HepG2 (cell line): ENCODE measurements around the gene NPTXR. TPM values are rescaled to one million over a fixed set of nuclear protein-coding genes. Genes with fewer than 3 reads are reported as not detected.

ENCODE experiments used
- ATAD3A ChIP-seq: sonication (generic); formaldehyde crosslinking; IDR thresholded peaks from 2 replicates; pipeline ENCODE4 v1.4.0; 2020; ENCODE audit warnings: missing genetic modification reagents
- CBX2 ChIP-seq, 2 experiments: fragments of 200-600 bp in 1 of 2; sonication (generic); formaldehyde crosslinking in 1 of 2; IDR thresholded peaks; 2 replicates each; pipeline versions ENCODE4 v1.7.0 to v1.8.1; 2018 to 2022; ENCODE audit warnings: low read depth in 2 of 2, low read length in 1 of 2, mild to moderate bottlenecking in 1 of 2, missing genetic modification reagents in 1 of 2
- GTF3A ChIP-seq: sonication (generic); formaldehyde crosslinking; conservative IDR thresholded peaks from 2 replicates; pipeline ENCODE4 v1.4.0; 2020; ENCODE audit warnings: mild to moderate bottlenecking, missing genetic modification reagents
- JARID2 ChIP-seq: sonication (generic); formaldehyde crosslinking; IDR thresholded peaks from 2 replicates; pipeline ENCODE4 v1.8.1; 2023; ENCODE audit warnings: missing genetic modification reagents, inconsistent platforms; ENCODE audit not compliant: insufficient replicate concordance
- KLF11 ChIP-seq: IDR thresholded peaks from 2 replicates; pipeline ENCODE4 v1.6.1; 2016; ENCODE audit warnings: missing compliant biosample characterization
- MATR3 ChIP-seq: sonication (generic); formaldehyde crosslinking; IDR thresholded peaks from 2 replicates; pipeline ENCODE4 v1.4.0; 2020; ENCODE audit warnings: missing genetic modification reagents
- MTA3 ChIP-seq: sonication (generic); formaldehyde crosslinking; IDR thresholded peaks from 2 replicates; pipeline ENCODE4 v1.4.0; 2020; ENCODE audit warnings: missing genetic modification reagents
- PCBP2 ChIP-seq: fragments of 200-400 bp; formaldehyde crosslinking; optimal IDR thresholded peaks from 2 replicates; pipeline ENCODE3; 2018; ENCODE audit warnings: low read length, low read depth; ENCODE audit not compliant: poor library complexity, severe bottlenecking
- ZNF160 ChIP-seq: sonication (generic); formaldehyde crosslinking; IDR thresholded peaks from 2 replicates; pipeline ENCODE4 v1.8.0; 2022; ENCODE audit warnings: mild to moderate bottlenecking, inconsistent platforms, missing genetic modification reagents
- ZNF18 ChIP-seq: sonication (generic); formaldehyde crosslinking; IDR thresholded peaks from 2 replicates; pipeline ENCODE4 v1.8.0; 2022; ENCODE audit warnings: mild to moderate bottlenecking, missing genetic modification reagents; ENCODE audit not compliant: insufficient replicate concordance
- polyA plus RNA-seq, 8 experiments: library from polyadenylated mRNA; depleted of rRNA in 3 of 8; stranded (reverse) in 7 of 8; unstranded in 1 of 8; fragments of >200 nt; fragmentation: Illumina TruSeq in 4 of 8; extraction: Trizol in 4 of 8; gene quantifications; 2 replicates each; pipeline versions ENCODE4 v1.2.1 to v1.2.3, GENCODE V29; 2011 to 2016; ENCODE audit warnings: low read depth in 4 of 8, missing spikeins in 1 of 8, mixed read lengths in 1 of 8; ENCODE audit not compliant: insufficient read depth in 1 of 8
- total RNA-seq, 5 experiments: library from RNA; depleted of rRNA; stranded (reverse); fragments of >200 nt; fragmentation: Illumina TruSeq; extraction: Trizol; gene quantifications; 2 replicates each; pipeline ENCODE4 v1.2.3, GENCODE V29; 2016; ENCODE audit warnings: low read depth in 1 of 5
- TF ChIP-seq, protein P1 (sequence below): sonication (generic); formaldehyde crosslinking; IDR thresholded peaks from 2 replicates; pipeline ENCODE4 v1.4.0; 2020; ENCODE audit warnings: low read depth, missing genetic modification reagents
- TF ChIP-seq, protein P2 (sequence below): IDR thresholded peaks from 2 replicates; pipeline ENCODE4 v1.6.1; 2016; ENCODE audit warnings: missing compliant biosample characterization, missing genetic modification reagents, borderline replicate concordance

NPTXR gene
- total and polyA plus RNA-seq, 2 of the 13 experiments (the other 11 are each of a cell fraction or from before 2014, with no cell fraction given): 2.6 to 4.8 TPM

- TF ChIP-seq ATAD3A (CRISPR knock-in tag): no peak
- no peak for TF ChIP-seq MATR3
- no peak for TF ChIP-seq GTF3A (CRISPR knock-in tag)
- no peak for TF ChIP-seq MTA3 (CRISPR knock-in tag)
- TF ChIP-seq JARID2: no peak
- no peak for TF ChIP-seq ZNF160 (CRISPR knock-in tag)
- TF ChIP-seq ZNF18 (CRISPR knock-in tag): no peak
- no peak for TF ChIP-seq KLF11 (CRISPR knock-in tag)
- TF ChIP-seq, protein P1, sequence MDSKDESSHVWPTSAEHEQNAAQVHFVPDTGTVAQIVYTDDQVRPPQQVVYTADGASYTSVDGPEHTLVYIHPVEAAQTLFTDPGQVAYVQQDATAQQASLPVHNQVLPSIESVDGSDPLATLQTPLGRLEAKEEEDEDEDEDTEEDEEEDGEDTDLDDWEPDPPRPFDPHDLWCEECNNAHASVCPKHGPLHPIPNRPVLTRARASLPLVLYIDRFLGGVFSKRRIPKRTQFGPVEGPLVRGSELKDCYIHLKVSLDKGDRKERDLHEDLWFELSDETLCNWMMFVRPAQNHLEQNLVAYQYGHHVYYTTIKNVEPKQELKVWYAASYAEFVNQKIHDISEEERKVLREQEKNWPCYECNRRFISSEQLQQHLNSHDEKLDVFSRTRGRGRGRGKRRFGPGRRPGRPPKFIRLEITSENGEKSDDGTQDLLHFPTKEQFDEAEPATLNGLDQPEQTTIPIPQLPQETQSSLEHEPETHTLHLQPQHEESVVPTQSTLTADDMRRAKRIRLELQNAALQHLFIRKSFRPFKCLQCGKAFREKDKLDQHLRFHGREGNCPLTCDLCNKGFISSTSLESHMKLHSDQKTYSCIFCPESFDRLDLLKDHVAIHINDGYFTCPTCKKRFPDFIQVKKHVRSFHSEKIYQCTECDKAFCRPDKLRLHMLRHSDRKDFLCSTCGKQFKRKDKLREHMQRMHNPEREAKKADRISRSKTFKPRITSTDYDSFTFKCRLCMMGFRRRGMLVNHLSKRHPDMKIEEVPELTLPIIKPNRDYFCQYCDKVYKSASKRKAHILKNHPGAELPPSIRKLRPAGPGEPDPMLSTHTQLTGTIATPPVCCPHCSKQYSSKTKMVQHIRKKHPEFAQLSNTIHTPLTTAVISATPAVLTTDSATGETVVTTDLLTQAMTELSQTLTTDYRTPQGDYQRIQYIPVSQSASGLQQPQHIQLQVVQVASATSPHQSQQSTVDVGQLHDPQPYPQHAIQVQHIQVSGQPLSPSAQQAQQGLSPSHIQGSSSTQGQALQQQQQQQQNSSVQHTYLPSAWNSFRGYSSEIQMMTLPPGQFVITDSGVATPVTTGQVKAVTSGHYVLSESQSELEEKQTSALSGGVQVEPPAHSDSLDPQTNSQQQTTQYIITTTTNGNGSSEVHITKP (CRISPR knock-in tag): no peak
- TF ChIP-seq CBX2 (IDR thresholded peaks at IDR 0.05; ENCODE audit: low read depth, low read length): no peak; the same call in 1 of the 2 replicates
- TF ChIP-seq CBX2 (CRISPR knock-in tag; IDR thresholded peaks at IDR 0.05; ENCODE audit: low read depth): no peak
- TF ChIP-seq, protein P2, sequence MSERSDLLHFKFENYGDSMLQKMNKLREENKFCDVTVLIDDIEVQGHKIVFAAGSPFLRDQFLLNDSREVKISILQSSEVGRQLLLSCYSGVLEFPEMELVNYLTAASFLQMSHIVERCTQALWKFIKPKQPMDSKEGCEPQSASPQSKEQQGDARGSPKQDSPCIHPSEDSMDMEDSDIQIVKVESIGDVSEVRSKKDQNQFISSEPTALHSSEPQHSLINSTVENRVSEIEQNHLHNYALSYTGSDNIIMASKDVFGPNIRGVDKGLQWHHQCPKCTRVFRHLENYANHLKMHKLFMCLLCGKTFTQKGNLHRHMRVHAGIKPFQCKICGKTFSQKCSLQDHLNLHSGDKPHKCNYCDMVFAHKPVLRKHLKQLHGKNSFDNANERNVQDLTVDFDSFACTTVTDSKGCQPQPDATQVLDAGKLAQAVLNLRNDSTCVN: no peak
- TF ChIP-seq PCBP2: no peak
These were observed 28.5 kb upstream of the NPTXR start, which contains the start of gene CBX6 (continued) for GRCh38 chr22:38872172-38872830.
